Astrocyte (in vitro differentiated cells and primary cell): Measurements from ENCODE around the gene ITGA3.

ENCODE experiments used
- CTCF ChIP-seq: IDR thresholded peaks from 2 replicates; pipeline ENCODE4 v1.5.1; 2011; ENCODE audit warnings: low read depth, mild to moderate bottlenecking, inconsistent platforms, low read length, moderate library complexity; ENCODE audit not compliant: insufficient read depth
- EZH2 ChIP-seq: IDR thresholded peaks from 2 replicates; pipeline ENCODE4 v1.6.1; 2012; ENCODE audit warnings: mild to moderate bottlenecking, low read length, inconsistent platforms; ENCODE audit not compliant: insufficient read depth

DNA sequence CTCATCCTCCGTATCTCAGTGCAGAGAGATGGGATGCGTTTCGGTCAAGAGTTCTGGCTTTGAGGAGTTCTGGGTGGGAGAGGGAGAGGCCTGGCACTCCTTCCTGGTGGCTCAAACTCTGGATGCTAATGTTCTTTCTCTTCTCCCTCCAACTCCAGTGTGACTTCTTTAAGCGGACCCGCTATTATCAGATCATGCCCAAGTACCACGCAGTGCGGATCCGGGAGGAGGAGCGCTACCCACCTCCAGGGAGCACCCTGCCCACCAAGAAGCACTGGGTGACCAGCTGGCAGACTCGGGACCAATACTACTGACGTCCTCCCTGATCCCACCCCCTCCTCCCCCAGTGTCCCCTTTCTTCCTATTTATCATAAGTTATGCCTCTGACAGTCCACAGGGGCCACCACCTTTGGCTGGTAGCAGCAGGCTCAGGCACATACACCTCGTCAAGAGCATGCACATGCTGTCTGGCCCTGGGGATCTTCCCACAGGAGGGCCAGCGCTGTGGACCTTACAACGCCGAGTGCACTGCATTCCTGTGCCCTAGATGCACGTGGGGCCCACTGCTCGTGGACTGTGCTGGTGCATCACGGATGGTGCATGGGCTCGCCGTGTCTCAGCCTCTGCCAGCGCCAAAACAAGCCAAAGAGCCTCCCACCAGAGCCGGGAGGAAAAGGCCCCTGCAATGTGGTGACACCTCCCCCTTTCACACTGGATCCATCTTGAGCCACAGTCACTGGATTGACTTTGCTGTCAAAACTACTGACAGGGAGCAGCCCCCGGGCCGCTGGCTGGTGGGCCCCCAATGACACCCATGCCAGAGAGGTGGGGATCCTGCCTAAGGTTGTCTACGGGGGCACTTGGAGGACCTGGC lies 33.3 kb downstream of the ITGA3 start:
- TF ChIP-seq CTCF (no peak), EZH2 (no peak)
